Keratinocyte (primary cell): Measurements from ENCODE around the gene OR1L1.

ENCODE experiments used
- CTCF ChIP-seq, 3 experiments: IDR thresholded peaks in 1 of 3; conservative IDR thresholded peaks in 1 of 3; optimal IDR thresholded peaks in 1 of 3; 2 replicates in 2 of 3; 3 replicates in 1 of 3; pipeline versions ENCODE3 to v1.5.1; 2011; ENCODE audit warnings: low read length in 3 of 3, mild to moderate bottlenecking in 3 of 3, moderate library complexity in 2 of 3, control low read depth in 1 of 3, inconsistent platforms in 1 of 3; ENCODE audit not compliant: insufficient read depth in 2 of 3; ENCODE audit errors: extremely low read depth in 1 of 3
- EZH2 ChIP-seq: IDR thresholded peaks from one replicate; pipeline ENCODE4 v1.6.1; 2012; ENCODE audit warnings: inconsistent platforms, mild to moderate bottlenecking, low read length, moderate library complexity

- TF ChIP-seq CTCF (optimal IDR thresholded peaks at IDR 0.05 in 1 of 3, IDR thresholded peaks at IDR 0.05 in 1 of 3, conservative IDR thresholded peaks at IDR 0.05 in 1 of 3; ENCODE audit: extremely low read depth in 1 of 3, insufficient read depth in 2 of 3, low read length in 3 of 3): no peak
- no peak for TF ChIP-seq EZH2
Measured at GRCh38 chr9:122614362-122614761, 47.2 kb upstream of the OR1L1 start, which contains the start of gene OR1Q1.
